Neural crest cell (in vitro differentiated cells): ENCODE data around the gene FAM111B. TPM values are rescaled to one million over a fixed set of nuclear protein-coding genes. Genes with fewer than 3 reads are reported as not detected.
"Not testable (repeated sequence)": the region's sequence is repeated elsewhere in the genome, so short reads cannot be mapped to it uniquely, and the experiment has no call there.

Source experiments
- DNase-seq: peaks from one replicate; pipeline ENCODE4 v3.0.0; 2021; ENCODE audit warnings: low read depth, mixed read lengths, low spot score
- H3K27ac Mint-ChIP-seq: one replicate; pipeline ENCODE4 v1.8.0; 2021; ENCODE audit warnings: mild to moderate bottlenecking, mixed read lengths; ENCODE audit not compliant: unreplicated experiment
- H3K27me3 Mint-ChIP-seq: 2 replicates; pipeline ENCODE4 v1.8.0; 2021; ENCODE audit warnings: low read depth, mild to moderate bottlenecking, mixed read lengths
- H3K36me3 Mint-ChIP-seq: 2 replicates; pipeline ENCODE4 v1.8.0; 2021; ENCODE audit warnings: low read depth, mild to moderate bottlenecking, mixed read lengths
- H3K4me1 Mint-ChIP-seq: 2 replicates; pipeline ENCODE4 v1.8.0; 2021; ENCODE audit warnings: mixed read lengths
- H3K4me3 Mint-ChIP-seq: one replicate; pipeline ENCODE4 v1.8.0; 2021; ENCODE audit warnings: mild to moderate bottlenecking, mixed read lengths
- H3K9me3 Mint-ChIP-seq: 2 replicates; pipeline ENCODE4 v1.8.0; 2021; ENCODE audit warnings: mixed read lengths
- total RNA-seq: library from RNA; stranded (reverse); gene quantifications from 2 replicates; pipeline ENCODE4 v1.2.1, GENCODE V29; 2021
- TF ChIP-seq, protein P1 (sequence below): fragments of 200-600 bp; sonication (generic); conservative IDR thresholded peaks from 2 replicates; pipeline ENCODE4 v1.5.0; 2021; ENCODE audit warnings: antibody characterized with exemption, mild to moderate bottlenecking

Gene FAM111B
- total RNA-seq, 1 donor from 2014 or later = 35.4 TPM

DNA sequence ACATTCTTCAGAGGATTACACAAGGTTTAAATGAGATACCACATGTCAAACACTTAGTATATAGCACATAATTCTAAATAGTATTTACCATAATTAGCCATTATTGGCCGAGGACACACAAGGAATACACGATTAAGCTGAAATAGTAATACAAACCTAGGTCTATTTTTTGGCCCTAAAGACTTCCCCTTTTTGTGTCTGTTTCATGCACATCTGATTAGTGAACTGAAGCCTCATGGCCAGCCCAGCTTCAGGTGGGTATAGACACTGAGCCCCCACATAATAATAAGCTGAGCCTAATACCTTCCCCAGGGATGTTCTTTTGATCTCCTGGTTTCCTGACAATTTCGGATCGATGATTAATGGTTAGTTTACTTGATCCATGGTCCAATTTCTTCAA lies 18.9 kb upstream of the FAM111B start:
- no peak for DNase-seq
- Mint-ChIP-seq H3K9me3 (no peaks in the 10 kb centered on the region), H3K27ac (no peak overlapping the region), H3K36me3 (no peaks in the 10 kb centered on the region), H3K4me3 (no peak overlapping the region), H3K27me3 (peaks cover 6% of the 10 kb centered on the region), H3K4me1 (no peaks in the 10 kb centered on the region)
- TF ChIP-seq, protein P1, sequence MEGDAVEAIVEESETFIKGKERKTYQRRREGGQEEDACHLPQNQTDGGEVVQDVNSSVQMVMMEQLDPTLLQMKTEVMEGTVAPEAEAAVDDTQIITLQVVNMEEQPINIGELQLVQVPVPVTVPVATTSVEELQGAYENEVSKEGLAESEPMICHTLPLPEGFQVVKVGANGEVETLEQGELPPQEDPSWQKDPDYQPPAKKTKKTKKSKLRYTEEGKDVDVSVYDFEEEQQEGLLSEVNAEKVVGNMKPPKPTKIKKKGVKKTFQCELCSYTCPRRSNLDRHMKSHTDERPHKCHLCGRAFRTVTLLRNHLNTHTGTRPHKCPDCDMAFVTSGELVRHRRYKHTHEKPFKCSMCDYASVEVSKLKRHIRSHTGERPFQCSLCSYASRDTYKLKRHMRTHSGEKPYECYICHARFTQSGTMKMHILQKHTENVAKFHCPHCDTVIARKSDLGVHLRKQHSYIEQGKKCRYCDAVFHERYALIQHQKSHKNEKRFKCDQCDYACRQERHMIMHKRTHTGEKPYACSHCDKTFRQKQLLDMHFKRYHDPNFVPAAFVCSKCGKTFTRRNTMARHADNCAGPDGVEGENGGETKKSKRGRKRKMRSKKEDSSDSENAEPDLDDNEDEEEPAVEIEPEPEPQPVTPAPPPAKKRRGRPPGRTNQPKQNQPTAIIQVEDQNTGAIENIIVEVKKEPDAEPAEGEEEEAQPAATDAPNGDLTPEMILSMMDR = no peak

DNA sequence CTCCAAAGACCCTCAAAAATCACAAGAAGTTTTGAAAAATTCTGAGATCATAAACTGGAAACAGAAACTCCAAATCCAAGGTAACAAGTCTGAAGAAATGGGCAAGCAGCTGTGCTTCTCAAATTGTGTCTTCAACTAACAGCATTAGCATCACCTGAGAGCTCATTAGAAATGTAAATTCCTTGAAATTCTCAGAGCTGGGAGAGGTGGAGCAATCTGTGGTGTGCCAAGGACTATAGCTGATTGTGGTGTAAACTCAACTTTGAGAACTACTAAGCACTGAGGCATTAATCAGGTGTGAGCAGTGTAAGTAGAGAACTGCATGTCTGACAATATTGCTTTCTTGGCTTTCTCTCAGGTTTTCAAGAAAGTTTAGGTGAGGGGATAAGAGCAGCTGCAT lies 13.5 kb upstream of the FAM111B start:
- H3K4me3 Mint-ChIP-seq, H3K27me3 Mint-ChIP-seq, H3K4me1 Mint-ChIP-seq, DNase-seq, H3K9me3 Mint-ChIP-seq, H3K27ac Mint-ChIP-seq, H3K36me3 Mint-ChIP-seq: not testable (repeated sequence)

DNA sequence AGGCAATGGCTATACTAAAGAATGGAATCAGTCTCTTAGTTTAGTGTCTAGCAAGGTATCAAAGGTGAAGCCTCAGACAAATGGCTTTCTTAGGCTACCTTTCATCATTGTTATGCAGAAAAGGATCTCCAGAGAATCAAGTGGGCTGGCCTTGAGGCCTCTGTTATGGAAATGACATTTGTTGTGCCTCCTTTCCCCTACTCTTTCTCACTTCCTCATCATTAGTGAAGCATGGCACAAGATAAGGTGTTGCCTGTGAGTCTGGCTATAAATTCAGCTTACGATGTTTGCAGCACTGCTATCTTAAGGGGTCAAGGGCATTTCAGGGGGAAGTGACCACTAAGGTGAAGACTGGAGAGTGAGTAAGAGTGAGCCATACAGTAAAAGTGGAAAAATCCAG lies 11.8 kb upstream of the FAM111B start:
- H3K4me3 Mint-ChIP-seq, DNase-seq: not testable (repeated sequence)

DNA sequence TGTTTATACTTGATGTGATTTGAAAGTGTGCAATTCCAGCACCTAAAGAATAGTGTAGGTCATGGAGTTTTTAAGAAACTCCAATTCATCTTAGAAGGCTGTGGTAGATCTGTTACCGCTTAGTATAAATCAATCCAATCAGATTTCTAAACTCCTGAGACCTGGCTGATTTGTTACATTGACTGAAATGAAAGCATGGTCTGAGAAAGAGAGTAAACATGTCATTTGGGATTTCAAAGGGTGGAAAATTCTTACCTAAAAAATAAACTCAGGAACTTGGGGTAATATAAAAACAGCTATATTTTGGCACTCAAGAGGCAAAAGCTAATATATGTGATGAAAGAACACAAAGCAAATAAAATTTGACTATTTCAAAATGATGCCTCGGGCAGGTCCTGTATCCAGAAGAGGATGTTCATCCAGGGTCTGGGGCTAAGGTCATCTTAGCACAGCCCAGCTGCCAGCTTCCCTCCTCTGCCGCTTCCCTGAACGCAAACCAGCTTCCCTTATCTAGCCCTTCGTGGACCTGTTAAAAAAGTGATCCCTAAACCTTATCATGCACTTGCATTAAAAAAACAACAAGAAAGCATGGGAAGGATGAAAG lies 11.0 kb upstream of the FAM111B start:
- peaks cover 28% of the 10 kb centered on the region for H3K27me3 Mint-ChIP-seq
- not testable (repeated sequence) for H3K27ac Mint-ChIP-seq, H3K9me3 Mint-ChIP-seq, H3K4me3 Mint-ChIP-seq, H3K36me3 Mint-ChIP-seq, H3K4me1 Mint-ChIP-seq, DNase-seq

More for the DNA sequence above, 11.8 kb upstream of the FAM111B start:
- peaks cover 20% of the 10 kb centered on the region for H3K27me3 Mint-ChIP-seq
- not testable (repeated sequence) for H3K9me3 Mint-ChIP-seq, H3K36me3 Mint-ChIP-seq, H3K27ac Mint-ChIP-seq, H3K4me1 Mint-ChIP-seq

DNA sequence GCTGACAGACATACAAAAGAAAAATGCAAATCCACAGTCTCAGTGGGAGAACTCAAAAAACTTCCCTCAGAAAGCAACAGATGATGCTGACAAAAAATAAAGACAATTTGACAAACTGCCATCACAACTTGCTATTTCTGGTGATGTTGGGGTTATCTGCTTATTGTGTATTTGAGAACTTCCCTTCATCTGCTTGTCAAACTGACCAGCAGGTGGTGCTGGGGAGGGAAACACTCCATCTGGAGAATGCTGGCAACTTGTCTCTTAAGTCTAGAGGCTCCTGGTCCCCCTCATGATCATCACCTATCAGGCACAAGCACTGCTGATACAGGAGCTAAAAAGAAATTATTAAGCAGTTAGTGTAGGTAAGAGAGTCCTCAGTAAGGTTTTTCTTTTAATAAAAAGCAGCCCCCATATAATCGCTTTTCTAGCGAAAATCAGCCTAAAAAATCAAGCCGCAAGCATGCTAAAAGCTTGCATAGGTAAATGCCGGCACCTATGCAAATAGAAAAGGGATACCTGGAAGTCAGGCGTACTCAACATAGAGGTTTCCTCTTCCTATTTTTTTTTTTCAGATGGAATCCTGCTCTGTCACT lies 9.8 kb upstream of the FAM111B start:
- TF ChIP-seq, protein P1 = peak; percentile 72
- H3K27ac Mint-ChIP-seq = no peak overlapping the region
- H3K4me3 Mint-ChIP-seq = no peak overlapping the region
- H3K9me3 Mint-ChIP-seq = no peaks in the 10 kb centered on the region
- H3K4me1 Mint-ChIP-seq = peaks cover 3% of the 10 kb centered on the region
- no peaks in the 10 kb centered on the region for H3K36me3 Mint-ChIP-seq
- DNase-seq = peak; percentile 51
- H3K27me3 Mint-ChIP-seq = peaks cover 35% of the 10 kb centered on the region

- not testable (repeated sequence) for H3K36me3 Mint-ChIP-seq, H3K4me1 Mint-ChIP-seq, H3K9me3 Mint-ChIP-seq, DNase-seq, H3K4me3 Mint-ChIP-seq, H3K27ac Mint-ChIP-seq
- H3K27me3 Mint-ChIP-seq = peaks cover 35% of the 10 kb centered on the region
These were observed 9.1 kb upstream of the FAM111B start for GRCh38 chr11:59097938-59098337.

DNA sequence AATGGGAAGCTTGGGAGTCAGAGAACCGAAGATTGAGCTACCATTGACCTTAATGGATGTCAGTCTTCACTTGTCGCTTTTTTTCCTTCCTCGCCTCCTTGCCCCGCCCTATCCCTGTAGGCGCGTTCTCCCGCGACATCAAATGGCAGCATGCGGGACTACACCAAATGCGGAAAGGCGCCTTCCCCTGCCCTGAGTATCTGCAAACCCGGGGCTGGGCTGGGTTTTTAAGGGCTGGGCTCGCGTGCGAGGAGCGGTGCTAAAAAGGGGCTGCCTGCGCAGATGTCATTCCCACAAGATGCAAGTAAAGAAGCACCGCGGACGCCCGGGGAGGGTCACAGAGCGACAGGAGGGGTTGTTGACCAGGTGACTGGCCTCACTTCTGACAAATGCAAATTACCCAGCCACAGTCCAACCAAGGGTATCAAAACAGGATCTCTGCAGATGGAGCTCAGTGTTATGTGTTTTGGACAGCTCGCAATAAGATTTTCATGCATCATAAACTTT lies 4.7 kb upstream of the FAM111B start:
- H3K9me3 Mint-ChIP-seq = peaks cover 7% of the 10 kb centered on the region
- TF ChIP-seq, protein P1 = peak; percentile 52
- DNase-seq = peak; percentile 53
- H3K27me3 Mint-ChIP-seq = peaks cover 43% of the 10 kb centered on the region
- H3K36me3 Mint-ChIP-seq = peaks cover 11% of the 10 kb centered on the region
- H3K27ac Mint-ChIP-seq = no peak overlapping the region
- H3K4me3 Mint-ChIP-seq = peak overlapping the region; percentile 79
- peaks cover 22% of the 10 kb centered on the region for H3K4me1 Mint-ChIP-seq

DNA sequence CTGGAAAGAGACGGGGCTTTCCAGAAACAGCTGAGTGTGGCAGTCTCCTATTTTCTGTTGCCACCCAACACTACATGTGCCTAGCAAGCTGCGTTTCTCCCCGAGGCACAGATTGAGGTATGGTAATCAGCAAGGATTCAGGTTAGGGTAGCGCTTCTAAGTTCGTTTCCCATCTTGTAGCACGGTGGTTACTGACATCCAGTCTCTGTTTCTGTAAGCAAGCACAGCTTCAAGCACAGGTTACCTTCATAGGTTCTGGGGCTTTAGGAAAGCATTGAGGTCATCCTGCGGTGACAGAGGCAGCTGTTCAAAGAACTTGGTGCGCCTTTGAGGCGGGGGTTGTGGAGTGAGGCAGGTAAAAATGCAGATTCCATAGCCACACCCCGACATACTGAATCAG lies 684 bp downstream of the FAM111B start:
- DNase-seq = not testable (repeated sequence)
- peaks cover 48% of the 10 kb centered on the region for H3K4me1 Mint-ChIP-seq

More for the DNA sequence above, 684 bp downstream of the FAM111B start:
- Mint-ChIP-seq H3K36me3 (peaks cover 39% of the 10 kb centered on the region), H3K4me3 (peak overlapping the region; percentile 94), H3K27me3 (peaks cover 10% of the 10 kb centered on the region)
- not testable (repeated sequence) for H3K27ac Mint-ChIP-seq, H3K9me3 Mint-ChIP-seq
